Panc1 (cell line): ENCODE measurements around the gene FXYD7.

Source experiments
- POLR2AphosphoS5 ChIP-seq: IDR thresholded peaks from 2 replicates; pipeline ENCODE4 v1.6.1; 2012; ENCODE audit warnings: mild to moderate bottlenecking, low read depth, low read length, moderate library complexity
- SIN3A ChIP-seq: IDR thresholded peaks from 2 replicates; pipeline ENCODE4 v1.6.1; 2012; ENCODE audit warnings: low read depth, mild to moderate bottlenecking, low read length, moderate library complexity, borderline replicate concordance; ENCODE audit not compliant: insufficient read depth
- TCF7L2 ChIP-seq: IDR thresholded peaks from 2 replicates; pipeline ENCODE4 v1.6.1; 2011; ENCODE audit warnings: mild to moderate bottlenecking, low read depth, low read length, inconsistent platforms
- TF ChIP-seq, protein P1 (sequence below): fragments of 450-650 bp; IDR thresholded peaks from 2 replicates; pipeline ENCODE4 v1.5.1; 2017; ENCODE audit warnings: mild to moderate bottlenecking

DNA sequence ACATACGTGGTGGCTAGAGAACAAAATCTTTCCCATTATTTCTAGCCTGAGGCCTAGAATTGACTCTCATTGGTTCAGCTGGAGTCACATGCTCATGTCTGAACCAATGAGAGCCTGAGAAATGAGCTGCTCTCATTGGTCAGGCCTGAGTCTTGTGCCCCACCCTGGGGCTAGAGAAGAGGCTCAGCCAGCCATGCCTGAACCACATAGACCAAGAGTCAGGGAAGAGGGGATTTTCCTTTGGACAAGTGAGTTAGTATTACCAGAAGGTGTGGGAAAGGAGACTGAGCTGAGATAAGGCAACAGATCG, 18.3 kb downstream of the FXYD7 start:
- TF ChIP-seq, protein P1, sequence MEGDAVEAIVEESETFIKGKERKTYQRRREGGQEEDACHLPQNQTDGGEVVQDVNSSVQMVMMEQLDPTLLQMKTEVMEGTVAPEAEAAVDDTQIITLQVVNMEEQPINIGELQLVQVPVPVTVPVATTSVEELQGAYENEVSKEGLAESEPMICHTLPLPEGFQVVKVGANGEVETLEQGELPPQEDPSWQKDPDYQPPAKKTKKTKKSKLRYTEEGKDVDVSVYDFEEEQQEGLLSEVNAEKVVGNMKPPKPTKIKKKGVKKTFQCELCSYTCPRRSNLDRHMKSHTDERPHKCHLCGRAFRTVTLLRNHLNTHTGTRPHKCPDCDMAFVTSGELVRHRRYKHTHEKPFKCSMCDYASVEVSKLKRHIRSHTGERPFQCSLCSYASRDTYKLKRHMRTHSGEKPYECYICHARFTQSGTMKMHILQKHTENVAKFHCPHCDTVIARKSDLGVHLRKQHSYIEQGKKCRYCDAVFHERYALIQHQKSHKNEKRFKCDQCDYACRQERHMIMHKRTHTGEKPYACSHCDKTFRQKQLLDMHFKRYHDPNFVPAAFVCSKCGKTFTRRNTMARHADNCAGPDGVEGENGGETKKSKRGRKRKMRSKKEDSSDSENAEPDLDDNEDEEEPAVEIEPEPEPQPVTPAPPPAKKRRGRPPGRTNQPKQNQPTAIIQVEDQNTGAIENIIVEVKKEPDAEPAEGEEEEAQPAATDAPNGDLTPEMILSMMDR: no peak
- TF ChIP-seq POLR2AphosphoS5: no peak
- no peak for TF ChIP-seq TCF7L2
- TF ChIP-seq SIN3A: no peak
